ENCODE data around the gene TUNAR. TPM values are rescaled to one million over a fixed set of nuclear protein-coding genes. Genes with fewer than 3 reads are reported as not detected.

TUNAR gene
- total RNA-seq: not detected

- Histone ChIP-seq H3K9me3 (no peaks in the 10 kb centered on the region), H3K36me3 (no peaks in the 10 kb centered on the region), H3K27ac (no peak within 1 kb of the TSS), H3K27me3 (peaks cover 0 to 45% of the 10 kb centered on the region in 2 donors), H3K4me1 (peaks cover 0 to 17% (median 2%) of the 10 kb centered on the region in 4 donors), H3K4me3 (peak within 1 kb of the TSS in 1 of 4 donors; percentile 41)
- WGBS, 2 donors: 7 to 8% methylated on average over 48 to 55 of the region's 70 CpGs
- no peak for DNase-seq (ENCODE audit: low spot score in 2 of 2)
- TF ChIP-seq EP300 (IDR thresholded peaks at IDR 0.05) (no peak), POLR2A (IDR thresholded peaks at IDR 0.05) (no peak), CTCF (IDR thresholded peaks at IDR 0.05) (no peak)
Measured at GRCh38 chr14:95876761-95877538, at the start of gene TUNAR. TUNAR (plus strand) TSS chr14:95876832.

GRCh38 chr14:95828649-95829265 is 47.9 kb upstream of the TUNAR start:
- Histone ChIP-seq H3K27ac (no peak overlapping the region), H3K4me1 (no peaks in the 10 kb centered on the region), H3K27me3 (no peaks in the 10 kb centered on the region), H3K9me3 (peaks cover 0 to 11% (median 0%) of the 10 kb centered on the region in 4 donors), H3K36me3 (no peaks in the 10 kb centered on the region), H3K4me3 (no peak overlapping the region)
- no peak for TF ChIP-seq POLR2A (IDR thresholded peaks at IDR 0.05)
- TF ChIP-seq EP300 (IDR thresholded peaks at IDR 0.05): no peak
- TF ChIP-seq CTCF (IDR thresholded peaks at IDR 0.05): no peak
- WGBS, 2 donors: 77 to 90% methylated on average over 3 of the region's 3 CpGs
- no peak for DNase-seq (ENCODE audit: low spot score in 2 of 2)

- Histone ChIP-seq H3K4me1 (no peaks in the 10 kb centered on the region), H3K4me3 (no peak overlapping the region), H3K27me3 (no peaks in the 10 kb centered on the region), H3K27ac (no peak overlapping the region), H3K9me3 (peaks cover 0 to 11% (median 0%) of the 10 kb centered on the region in 4 donors), H3K36me3 (no peaks in the 10 kb centered on the region)
- WGBS, 2 donors: 71 to 88% methylated on average over 3 of the region's 3 CpGs
- TF ChIP-seq CTCF (IDR thresholded peaks at IDR 0.05): no peak
- DNase-seq (ENCODE audit: low spot score in 2 of 2): no peak
Measured at GRCh38 chr14:95829321-95829720, 47.3 kb upstream of the TUNAR start.

- H3K27ac ChIP-seq: no peak overlapping the region
- no peaks in the 10 kb centered on the region for H3K36me3 ChIP-seq
- peaks cover 0 to 11% (median 0%) of the 10 kb centered on the region in 4 donors for H3K9me3 ChIP-seq
- no peaks in the 10 kb centered on the region for H3K4me1 ChIP-seq
- H3K4me3 ChIP-seq: no peak overlapping the region
- H3K27me3 ChIP-seq: no peaks in the 10 kb centered on the region
- TF ChIP-seq CTCF (IDR thresholded peaks at IDR 0.05): no peak
- no peak for TF ChIP-seq POLR2A (IDR thresholded peaks at IDR 0.05)
- no peak for TF ChIP-seq EP300 (IDR thresholded peaks at IDR 0.05)
- whole genome bisulfite sequencing, 2 donors: 63 to 70% methylated on average over 3 of the region's 3 CpGs
- DNase-seq (ENCODE audit: low spot score in 2 of 2): no peak
Measured at GRCh38 chr14:95830386-95830785, 46.2 kb upstream of the TUNAR start.

- Histone ChIP-seq H3K27me3 (no peaks in the 10 kb centered on the region), H3K4me1 (no peaks in the 10 kb centered on the region), H3K4me3 (no peak overlapping the region), H3K36me3 (no peaks in the 10 kb centered on the region), H3K9me3 (peaks cover 0 to 11% (median 0%) of the 10 kb centered on the region in 4 donors), H3K27ac (no peak overlapping the region)
- WGBS, 2 donors: 100% methylated on average over 2 of the region's 2 CpGs
- no peak for DNase-seq (ENCODE audit: low spot score in 2 of 2)
- TF ChIP-seq POLR2A (IDR thresholded peaks at IDR 0.05) (no peak), CTCF (IDR thresholded peaks at IDR 0.05) (no peak), EP300 (IDR thresholded peaks at IDR 0.05) (no peak)
Measured at GRCh38 chr14:95831041-95831440, 45.6 kb upstream of the TUNAR start.

All from tibial nerve (tissue), 4 donors.